Neuronal stem cell (in vitro differentiated cells): ENCODE data around the gene CTF1.

Experiments used
- DNase-seq: peaks from one replicate; pipeline ENCODE4 v3.0.0-alpha.2; 2013; ENCODE audit warnings: low spot score
- H2AFZ ChIP-seq: one replicate; pipeline ENCODE4 v1.6.1; 2013; ENCODE audit warnings: mild to moderate bottlenecking, low read length, inconsistent platforms
- H2AK5ac ChIP-seq: 2 replicates; pipeline ENCODE4 v1.6.1; 2013; ENCODE audit warnings: low read depth, mild to moderate bottlenecking, inconsistent platforms, low read length, moderate library complexity, mixed read lengths
- H2BK120ac ChIP-seq: 2 replicates; pipeline ENCODE4 v1.6.1; 2013; ENCODE audit warnings: low read depth, mild to moderate bottlenecking, inconsistent platforms, low read length, moderate library complexity, mixed read lengths
- H2BK12ac ChIP-seq: one replicate; pipeline ENCODE4 v1.6.1; 2013; ENCODE audit warnings: low read length, inconsistent platforms
- H2BK15ac ChIP-seq: 2 replicates; pipeline ENCODE4 v1.6.1; 2013; ENCODE audit warnings: mild to moderate bottlenecking, low read length, inconsistent platforms, mixed read lengths
- H2BK5ac ChIP-seq: one replicate; pipeline ENCODE4 v1.6.1; 2013; ENCODE audit warnings: inconsistent platforms, mild to moderate bottlenecking, low read length, moderate library complexity
- H3K14ac ChIP-seq: one replicate; pipeline ENCODE4 v1.6.1; 2013; ENCODE audit warnings: low read length, inconsistent platforms
- H3K18ac ChIP-seq: 2 replicates; pipeline ENCODE4 v1.6.1; 2013; ENCODE audit warnings: low read length, inconsistent platforms
- H3K23ac ChIP-seq: 2 replicates; pipeline ENCODE4 v1.6.1; 2013; ENCODE audit warnings: low read depth, mild to moderate bottlenecking, mixed read lengths, low read length, inconsistent platforms; ENCODE audit not compliant: poor library complexity
- H3K27ac ChIP-seq: replicated peaks from 3 replicates; pipeline ENCODE4 v1.5.1; 2013; ENCODE audit warnings: low read length, inconsistent platforms
- H3K27me3 ChIP-seq, 3 experiments: 2 replicates each; pipeline ENCODE4 v1.6.1; 2013; ENCODE audit warnings: low read length in 3 of 3, mild to moderate bottlenecking in 2 of 3, inconsistent platforms in 1 of 3, low read depth in 1 of 3, mixed read lengths in 1 of 3, moderate library complexity in 1 of 3; ENCODE audit not compliant: control insufficient read depth in 3 of 3, insufficient read depth in 3 of 3
- H3K36me3 ChIP-seq, 2 donors: replicated peaks in 1 of 2; 2 replicates each; pipeline ENCODE4 v1.6.1; 2013; ENCODE audit warnings: low read length in 2 of 2; ENCODE audit not compliant: control insufficient read depth in 2 of 2, insufficient read depth in 2 of 2
- H3K4ac ChIP-seq: 2 replicates; pipeline ENCODE4 v1.6.1; 2013; ENCODE audit warnings: inconsistent platforms, mild to moderate bottlenecking, low read length, moderate library complexity
- H3K4me1 ChIP-seq, 2 donors: 1 replicate in 1 of 2; 2 replicates in 1 of 2; pipeline ENCODE4 v1.6.1; 2013; ENCODE audit warnings: low read length in 2 of 2, low read depth in 1 of 2; ENCODE audit not compliant: control insufficient read depth in 2 of 2, insufficient read depth in 1 of 2
- H3K4me2 ChIP-seq: one replicate; pipeline ENCODE4 v1.6.1; 2013; ENCODE audit warnings: mild to moderate bottlenecking, low read length, inconsistent platforms; ENCODE audit not compliant: insufficient read depth, poor library complexity, severe bottlenecking
- H3K4me3 ChIP-seq, 2 donors: 2 replicates each; pipeline ENCODE4 v1.5.1; 2013; ENCODE audit warnings: low read length in 2 of 2, mild to moderate bottlenecking in 2 of 2, inconsistent platforms in 1 of 2, moderate library complexity in 1 of 2
- H3K79me1 ChIP-seq: one replicate; pipeline ENCODE4 v1.6.1; 2013; ENCODE audit warnings: low read depth, mild to moderate bottlenecking, inconsistent platforms, low read length, moderate library complexity
- H3K9ac ChIP-seq: one replicate; pipeline ENCODE4 v1.6.1; 2013; ENCODE audit warnings: mild to moderate bottlenecking, low read depth, low read length, inconsistent platforms; ENCODE audit not compliant: poor library complexity
- H3K9me3 ChIP-seq, 2 donors: replicated peaks in 1 of 2; 2 replicates each; pipeline versions ENCODE3 to v1.6.1; 2013; ENCODE audit warnings: low read length in 2 of 2, mild to moderate bottlenecking in 2 of 2, inconsistent platforms in 1 of 2, low read depth in 1 of 2, mixed read lengths in 1 of 2, moderate library complexity in 1 of 2; ENCODE audit not compliant: control insufficient read depth in 2 of 2, insufficient read depth in 1 of 2
- H4K8ac ChIP-seq: one replicate; pipeline ENCODE4 v1.6.1; 2013; ENCODE audit warnings: low read depth, mild to moderate bottlenecking, inconsistent platforms, low read length, moderate library complexity
- H4K91ac ChIP-seq: one replicate; pipeline ENCODE4 v1.6.1; 2013; ENCODE audit warnings: low read length, low read depth, mild to moderate bottlenecking, inconsistent platforms; ENCODE audit not compliant: poor library complexity
- WGBS, 2 donors: extraction: QIAGEN DNeasy Blood & Tissue Kit; methylation state at CpG; one replicate each; pipeline ENCODE4 v1.1.7; 2013; ENCODE audit warnings: missing lambda C conversion rate in 2 of 2, mixed read lengths in 1 of 2; ENCODE audit not compliant: insufficient read length in 2 of 2, insufficient replicate concordance in 1 of 2; ENCODE audit errors: extremely low coverage in 2 of 2; 5-methylcytosine and 5-hydroxymethylcytosine counted together

The CTF1 gene

GRCh38 chr16:30924076-30924912 lies 27.9 kb downstream of the CTF1 start:
- peaks cover 7 to 8% of the 10 kb centered on the region in 2 donors for H3K4me1 ChIP-seq
- peaks cover 8% of the 10 kb centered on the region for H3K79me1 ChIP-seq
- peak overlapping the region; percentile 61 for H2BK15ac ChIP-seq
- H4K8ac ChIP-seq, result no peak overlapping the region
- no peak overlapping the region for H3K4ac ChIP-seq
- peak; percentile 26 for DNase-seq
- H3K9me3 ChIP-seq, result no peaks in the 10 kb centered on the region
- H2AFZ ChIP-seq, result peak overlapping the region; percentile 89
- peak overlapping the region; percentile 72 for H3K4me2 ChIP-seq
- H3K9ac ChIP-seq, result peak overlapping the region; percentile 93
- H3K27ac ChIP-seq, result peak overlapping the region; percentile 79
- peak overlapping the region; percentile 84 for H2BK5ac ChIP-seq
- H3K27me3 ChIP-seq, result no peaks in the 10 kb centered on the region
- no peak overlapping the region for H2BK120ac ChIP-seq
- H3K23ac ChIP-seq, result no peak overlapping the region
- no peak overlapping the region for H2BK12ac ChIP-seq
- H4K91ac ChIP-seq, result no peak overlapping the region
- H3K4me3 ChIP-seq, result peak overlapping the region; percentile 76 to 93
- H3K14ac ChIP-seq, result no peak overlapping the region
- WGBS, 2 donors, result no CpG with 5 or more reads among the region's 53 CpGs
- peak overlapping the region; percentile 97 for H3K18ac ChIP-seq
- H3K36me3 ChIP-seq, result peaks cover 23 to 37% of the 10 kb centered on the region in 2 donors
- peak overlapping the region; percentile 89 for H2AK5ac ChIP-seq

- Histone ChIP-seq H2BK12ac (no peak overlapping the region), H3K4me2 (peak overlapping the region; percentile 72), H3K27me3 (no peaks in the 10 kb centered on the region), H3K36me3 (peaks cover 28 to 42% of the 10 kb centered on the region in 2 donors), H3K27ac (no peak overlapping the region), H3K79me1 (peaks cover 10% of the 10 kb centered on the region), H2AK5ac (no peak overlapping the region), H2BK5ac (peak overlapping the region; percentile 40), H3K18ac (no peak overlapping the region), H3K9me3 (no peaks in the 10 kb centered on the region), H2AFZ (no peak overlapping the region), H3K14ac (no peak overlapping the region), H4K8ac (no peak overlapping the region), H3K9ac (peak overlapping the region; percentile 55), H4K91ac (no peak overlapping the region), H2BK120ac (no peak overlapping the region), H2BK15ac (peak overlapping the region; percentile 38), H3K23ac (no peak overlapping the region), H3K4me3 (peak overlapping the region; percentile 76 to 93), H3K4me1 (peaks cover 7 to 8% of the 10 kb centered on the region in 2 donors), H3K4ac (no peak overlapping the region)
- no CpG with 5 or more reads among the region's 11 CpGs for WGBS, 2 donors
- DNase-seq, result no peak
These were observed 28.7 kb downstream of the CTF1 start for GRCh38 chr16:30924913-30925631.

GRCh38 chr16:30925632-30925987 lies 29.2 kb downstream of the CTF1 start:
- Histone ChIP-seq H3K9ac (peak overlapping the region; percentile 55), H3K14ac (no peak overlapping the region)

More at GRCh38 chr16:30925632-30925987, 29.2 kb downstream of the CTF1 start:
- H3K27ac ChIP-seq, result no peak overlapping the region
- no peak overlapping the region for H4K91ac ChIP-seq
- H3K4me1 ChIP-seq, result peaks cover 7 to 8% of the 10 kb centered on the region in 2 donors
- no peak overlapping the region for H3K4me2 ChIP-seq
- H3K18ac ChIP-seq, result no peak overlapping the region
- no peak overlapping the region for H2BK120ac ChIP-seq
- peak overlapping the region in 1 of 2 donors; percentile 76 for H3K4me3 ChIP-seq
- no peak overlapping the region for H3K4ac ChIP-seq
- peak overlapping the region; percentile 38 for H2BK15ac ChIP-seq
- no peaks in the 10 kb centered on the region for H3K27me3 ChIP-seq
- H4K8ac ChIP-seq, result no peak overlapping the region
- peaks cover 31 to 46% of the 10 kb centered on the region in 2 donors for H3K36me3 ChIP-seq
- peaks cover 12% of the 10 kb centered on the region for H3K79me1 ChIP-seq
- peak overlapping the region; percentile 40 for H2BK5ac ChIP-seq
- no CpG with 5 or more reads among the region's 26 CpGs for WGBS, 2 donors
- H2AFZ ChIP-seq, result no peak overlapping the region
- H3K23ac ChIP-seq, result no peak overlapping the region
- H2AK5ac ChIP-seq, result no peak overlapping the region
- no peak for DNase-seq
- H2BK12ac ChIP-seq, result no peak overlapping the region
- no peaks in the 10 kb centered on the region for H3K9me3 ChIP-seq
